ENCODE results near the gene HNF1A.

Gene HNF1A

DNA sequence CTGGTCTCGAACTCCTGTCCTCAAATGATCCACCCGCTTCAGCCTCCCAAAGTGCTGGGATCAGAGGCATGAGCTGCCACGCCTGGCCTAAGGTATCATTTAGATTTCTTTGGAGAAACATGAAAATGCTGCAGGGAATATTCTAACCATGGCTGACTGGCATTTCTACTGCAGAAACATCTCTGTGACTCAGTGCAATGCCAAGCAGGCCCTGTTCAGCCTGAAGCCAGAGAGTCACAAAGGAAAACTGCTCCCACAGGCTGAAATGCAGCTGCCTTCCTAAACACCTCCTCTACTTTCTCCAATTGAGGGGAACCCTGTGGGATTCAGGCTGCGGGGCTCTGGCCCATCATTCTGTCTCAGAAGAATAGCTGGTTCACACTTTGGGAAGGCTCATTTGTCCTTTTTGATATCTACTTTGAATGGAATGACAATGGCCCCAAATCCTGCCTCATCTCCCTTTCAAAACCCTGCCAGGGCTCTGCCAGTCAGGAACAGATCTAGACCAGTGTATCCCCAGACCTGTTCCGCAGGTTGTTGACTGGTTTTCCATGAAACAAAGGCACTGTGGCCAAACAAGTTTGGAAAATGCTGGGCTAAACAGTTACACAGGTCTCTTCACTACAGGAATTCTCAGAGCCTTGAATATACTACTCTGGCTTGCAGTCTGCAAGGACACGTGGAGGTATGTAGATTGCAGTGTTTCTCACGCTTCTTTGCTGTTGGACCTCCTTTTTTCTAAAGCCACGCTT is 30.2 kb downstream of the HNF1A start:
- in situ Hi-C loops (cut with HindIII; ENCODE audit: low sequenced_read_pairs) = loop anchor here (10.0 kb wide), 1 partner anchor 364 kb away; the partner anchor contains the start of gene CABP1
- TF ChIP-seq, protein P1, sequence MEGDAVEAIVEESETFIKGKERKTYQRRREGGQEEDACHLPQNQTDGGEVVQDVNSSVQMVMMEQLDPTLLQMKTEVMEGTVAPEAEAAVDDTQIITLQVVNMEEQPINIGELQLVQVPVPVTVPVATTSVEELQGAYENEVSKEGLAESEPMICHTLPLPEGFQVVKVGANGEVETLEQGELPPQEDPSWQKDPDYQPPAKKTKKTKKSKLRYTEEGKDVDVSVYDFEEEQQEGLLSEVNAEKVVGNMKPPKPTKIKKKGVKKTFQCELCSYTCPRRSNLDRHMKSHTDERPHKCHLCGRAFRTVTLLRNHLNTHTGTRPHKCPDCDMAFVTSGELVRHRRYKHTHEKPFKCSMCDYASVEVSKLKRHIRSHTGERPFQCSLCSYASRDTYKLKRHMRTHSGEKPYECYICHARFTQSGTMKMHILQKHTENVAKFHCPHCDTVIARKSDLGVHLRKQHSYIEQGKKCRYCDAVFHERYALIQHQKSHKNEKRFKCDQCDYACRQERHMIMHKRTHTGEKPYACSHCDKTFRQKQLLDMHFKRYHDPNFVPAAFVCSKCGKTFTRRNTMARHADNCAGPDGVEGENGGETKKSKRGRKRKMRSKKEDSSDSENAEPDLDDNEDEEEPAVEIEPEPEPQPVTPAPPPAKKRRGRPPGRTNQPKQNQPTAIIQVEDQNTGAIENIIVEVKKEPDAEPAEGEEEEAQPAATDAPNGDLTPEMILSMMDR (IDR thresholded peaks at IDR 0.05; ENCODE audit: low read depth, low read length, missing control alignments) = no peak
- no peak overlapping the region for H3K4me3 ChIP-seq (ENCODE audit: low read depth, low read length)
- DNase-seq (ENCODE audit: low read depth) = no peak

DNA sequence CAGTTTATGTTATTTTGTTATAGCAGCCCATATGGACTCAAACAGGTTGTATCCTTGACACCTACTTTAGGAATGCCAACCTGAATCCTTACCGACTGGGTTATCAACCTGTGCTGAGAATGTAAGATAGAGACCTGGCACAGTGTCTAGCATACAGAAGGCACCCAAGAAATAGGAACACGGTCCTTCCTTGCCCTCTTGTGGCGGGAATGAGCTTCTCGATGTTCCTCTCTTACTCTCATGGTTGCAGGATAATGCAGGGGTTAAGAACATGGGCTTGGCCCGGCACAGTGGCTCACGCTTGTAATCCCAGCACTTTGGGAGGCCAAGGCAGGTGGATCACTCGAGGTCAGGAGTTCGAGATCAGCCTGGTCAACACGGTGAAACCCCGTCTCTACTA is 31.4 kb downstream of the HNF1A start:
- H3K4me3 ChIP-seq (ENCODE audit: low read depth, low read length) = no peak overlapping the region
- TF ChIP-seq, protein P1 (IDR thresholded peaks at IDR 0.05; ENCODE audit: low read depth, low read length, missing control alignments) = peak; percentile 63
- DNase-seq (ENCODE audit: low read depth) = peak; percentile 13
- in situ Hi-C loops (cut with HindIII; ENCODE audit: low sequenced_read_pairs) = loop anchor here (10.0 kb wide), 1 partner anchor 365 kb away; the partner anchor contains the start of gene CABP1

DNA sequence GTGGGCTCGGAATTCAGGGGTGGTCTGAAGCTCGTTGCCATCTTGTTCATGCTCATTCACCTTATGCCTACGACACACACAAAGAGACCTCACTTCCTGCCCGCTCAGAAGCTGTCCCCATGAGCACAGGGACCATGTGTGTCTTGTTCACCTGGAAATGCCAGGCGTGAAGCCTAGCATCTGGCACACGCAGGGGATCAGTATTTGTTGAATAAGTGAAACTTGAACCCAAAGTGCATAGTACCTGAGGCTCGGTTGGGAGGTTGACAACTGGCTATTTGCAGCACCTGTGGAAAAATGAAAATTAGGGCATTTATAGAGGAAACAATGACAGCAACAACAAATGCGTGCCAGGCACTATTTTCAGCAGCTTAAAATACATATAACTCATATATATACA is 32.5 kb downstream of the HNF1A start:
- TF ChIP-seq, protein P1 (IDR thresholded peaks at IDR 0.05; ENCODE audit: low read depth, low read length, missing control alignments) = no peak
- in situ Hi-C loops (cut with HindIII; ENCODE audit: low sequenced_read_pairs) = no loop called here

DNA sequence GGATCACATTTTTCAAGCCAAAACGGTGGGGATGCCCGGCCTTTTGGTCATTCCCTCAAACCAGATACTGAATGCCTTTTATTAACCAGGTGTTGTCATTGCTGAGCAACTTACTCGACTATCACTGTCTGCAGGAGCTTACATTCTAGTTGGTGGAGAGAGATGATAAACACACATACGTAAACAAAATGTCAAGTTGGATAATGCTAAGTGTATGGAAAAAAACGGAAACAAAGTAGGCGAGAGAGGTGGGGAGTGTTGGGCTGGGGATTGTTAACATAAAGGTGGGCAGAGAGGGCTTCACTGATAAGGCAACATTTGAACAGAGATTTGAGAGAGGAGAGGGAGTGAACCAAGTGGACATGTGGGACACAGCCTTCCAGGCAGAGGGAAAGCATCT is 33.5 kb downstream of the HNF1A start:
- TF ChIP-seq, protein P1 (IDR thresholded peaks at IDR 0.05; ENCODE audit: low read depth, low read length, missing control alignments) = no peak
- H3K4me3 ChIP-seq (ENCODE audit: low read depth, low read length) = no peak overlapping the region
- in situ Hi-C loops (cut with HindIII; ENCODE audit: low sequenced_read_pairs) = no loop called here
- DNase-seq (ENCODE audit: low read depth) = no peak

More for the DNA sequence above, 32.5 kb downstream of the HNF1A start:
- no peak overlapping the region for H3K4me3 ChIP-seq (ENCODE audit: low read depth, low read length)
- DNase-seq (ENCODE audit: low read depth) = no peak

DNA sequence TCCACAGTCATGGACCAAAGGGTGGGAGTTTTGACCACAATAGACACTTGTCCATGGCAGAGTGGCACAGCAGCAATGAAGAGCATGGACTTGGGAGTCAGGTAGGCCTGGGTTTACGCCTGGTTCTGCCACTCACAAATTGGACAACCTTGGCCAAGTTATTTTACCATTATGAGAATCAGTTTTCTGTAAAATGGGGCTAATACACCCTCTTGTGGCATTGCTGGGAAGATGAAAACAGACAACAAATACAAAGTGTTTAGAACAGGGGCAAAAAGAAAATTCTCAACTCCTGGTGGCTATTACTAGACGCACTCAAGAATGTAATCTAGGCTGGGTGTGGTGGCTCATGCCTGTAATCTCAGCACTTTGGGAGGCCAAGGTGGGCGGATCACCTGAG is 35.4 kb downstream of the HNF1A start:
- in situ Hi-C loops (cut with HindIII; ENCODE audit: low sequenced_read_pairs) = no loop called here
- no peak overlapping the region for H3K4me3 ChIP-seq (ENCODE audit: low read depth, low read length)
- TF ChIP-seq, protein P1 (IDR thresholded peaks at IDR 0.05; ENCODE audit: low read depth, low read length, missing control alignments) = no peak
- DNase-seq (ENCODE audit: low read depth) = no peak

DNA sequence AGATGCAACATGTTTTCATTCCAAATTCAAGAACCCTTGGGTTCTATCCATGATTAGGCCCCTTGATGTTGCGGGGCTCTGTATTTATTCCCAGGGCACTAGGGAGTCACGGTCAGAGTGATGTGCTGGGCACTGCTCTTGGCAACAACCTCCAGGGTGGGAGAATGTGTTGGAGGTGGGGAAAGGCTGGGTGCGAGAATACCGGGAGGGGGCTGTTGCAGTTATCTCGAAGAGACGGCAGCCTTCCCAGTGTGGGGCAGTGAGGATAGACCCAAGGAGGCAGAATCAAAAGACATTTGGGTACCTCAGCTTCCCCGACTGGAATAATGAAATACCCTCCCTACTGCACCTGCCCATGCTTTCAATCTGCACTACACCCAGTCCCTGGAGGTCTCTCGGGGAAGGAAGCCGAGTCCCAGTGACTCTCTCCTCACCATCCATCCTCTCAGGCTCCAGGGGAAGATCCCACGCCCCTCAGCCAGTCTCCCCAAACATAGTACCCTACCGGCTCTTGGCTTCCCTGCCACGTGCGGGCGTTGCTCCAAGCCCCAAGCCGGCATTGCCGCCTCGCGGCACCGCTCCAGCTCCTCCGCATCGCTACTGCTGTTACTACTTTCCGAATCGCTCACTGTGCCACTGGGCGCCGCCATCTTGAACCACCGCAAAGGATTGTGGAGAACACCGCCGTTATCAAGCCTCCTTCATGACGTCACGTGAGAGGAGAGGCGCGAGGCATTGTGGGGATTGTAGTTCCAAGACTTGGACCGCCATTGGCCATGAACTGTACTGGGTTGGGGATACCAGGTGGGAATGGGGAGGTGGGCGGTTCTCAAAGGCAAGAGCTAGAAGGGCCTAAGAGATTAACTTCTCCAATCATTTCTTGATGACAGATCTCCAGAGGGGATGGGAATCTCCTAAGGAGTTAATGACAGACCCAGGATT is 37.8 kb downstream of the HNF1A start, which contains the start of gene C12orf43:
C12orf43 (minus strand) TSS at position 663 of the 942 bp plus-strand sequence; CDS start at position 650, 13 bp downstream.
- TF ChIP-seq, protein P1 (IDR thresholded peaks at IDR 0.05; ENCODE audit: low read depth, low read length, missing control alignments) = no peak
- peak within 1 kb of the TSS; percentile 95 for H3K4me3 ChIP-seq (ENCODE audit: low read depth, low read length)
- peak; percentile 83 for DNase-seq (ENCODE audit: low read depth)
- in situ Hi-C loops (cut with HindIII; ENCODE audit: low sequenced_read_pairs) = no loop called here

Data from astrocyte of the cerebellum (primary cell).